ENCODE data around the gene TRIM65. TPM values are rescaled to one million over a fixed set of nuclear protein-coding genes. Genes with fewer than 3 reads are reported as not detected.
A peak's percentile ranks its signal among the peaks of the same experiment; 100 is the strongest.

The TRIM65 gene
- total RNA-seq, 6 experiments from 2014 or later = 5.9 to 8.1 (median 7.6) TPM

DNA sequence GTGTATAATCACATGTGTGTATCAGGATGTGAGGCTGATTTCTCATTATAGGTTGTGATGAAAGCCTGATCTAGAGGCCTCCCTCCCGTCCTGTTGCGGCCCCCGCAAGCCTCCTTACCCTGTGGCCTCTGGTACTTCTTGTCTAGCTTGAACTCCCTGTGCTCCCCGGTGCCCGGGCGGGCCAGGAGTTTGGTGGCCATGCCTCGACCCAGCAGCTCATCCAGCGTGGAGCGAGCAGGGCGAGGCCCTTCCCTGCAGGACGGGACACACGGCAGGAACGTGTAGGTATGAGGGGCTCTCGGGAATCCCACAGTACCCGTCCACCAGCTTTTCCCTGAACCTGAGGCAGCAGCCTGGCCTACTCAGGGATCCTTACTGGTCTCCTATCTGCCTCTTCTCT, 29.2 kb upstream of the TRIM65 start:
- no peak for ATAC-seq
- intact Hi-C loops (cut with DNase I) = no loop called here
- Histone ChIP-seq H3K9me3 (no peaks in the 10 kb centered on the region), H3K4me3 (no peak overlapping the region), H3K27me3 (no peaks in the 10 kb centered on the region), H3K27ac (no peak overlapping the region), H3K4me1 (peaks cover 0 to 12% (median 10%) of the 10 kb centered on the region in 4 donors), H3K36me3 (no peaks in the 10 kb centered on the region)
- peak in 1 of 3 donors; percentile 27 for DNase-seq
- 100% methylated on average over 3 of the region's 15 CpGs for WGBS (ENCODE audit: insufficient coverage, low coverage, low lambda C conversion rate, missing lambda C conversion rate)
- TF ChIP-seq CTCF (IDR thresholded peaks at IDR 0.05) (no peak), POLR2A (IDR thresholded peaks at IDR 0.05) (no peak)

DNA sequence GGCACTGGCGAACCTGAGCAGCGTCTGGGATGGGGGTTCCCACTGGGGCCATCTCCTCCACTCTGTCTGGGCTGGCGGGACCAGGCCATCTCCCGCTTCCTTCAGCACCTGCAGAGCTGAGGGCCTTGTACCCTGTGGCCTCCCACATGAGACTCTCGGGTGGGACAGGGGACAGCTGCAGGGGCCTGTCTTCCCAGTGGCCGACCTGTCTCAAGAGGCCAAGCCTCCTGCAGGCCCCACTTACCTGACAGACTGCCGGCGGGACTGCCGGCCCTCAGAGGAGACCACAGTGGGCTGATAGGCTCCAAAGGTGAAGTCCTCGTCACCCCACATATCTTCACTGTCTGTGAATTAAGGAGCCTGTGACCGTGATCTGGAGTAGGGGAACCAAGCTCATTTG, 28.4 kb upstream of the TRIM65 start:
- intact Hi-C loops (cut with DNase I) = no loop called here
- peak in 1 of 3 donors; percentile 25 for DNase-seq
- no peak overlapping the region for H3K27ac ChIP-seq
- ATAC-seq = no peak
- H3K4me1 ChIP-seq = peaks cover 0 to 12% (median 10%) of the 10 kb centered on the region in 4 donors
- TF ChIP-seq CTCF (IDR thresholded peaks at IDR 0.05) (no peak), POLR2A (IDR thresholded peaks at IDR 0.05) (no peak)
- no peaks in the 10 kb centered on the region for H3K9me3 ChIP-seq
- WGBS (ENCODE audit: insufficient coverage, low coverage, low lambda C conversion rate, missing lambda C conversion rate) = 93% methylated on average over 5 of the region's 11 CpGs
- no peaks in the 10 kb centered on the region for H3K36me3 ChIP-seq
- H3K27me3 ChIP-seq = no peaks in the 10 kb centered on the region
- H3K4me3 ChIP-seq = no peak overlapping the region

- WGBS (ENCODE audit: insufficient coverage, low coverage, low lambda C conversion rate, missing lambda C conversion rate) = no CpG with 5 or more reads among the region's 19 CpGs
- H3K27ac ChIP-seq = no peak overlapping the region
- no peaks in the 10 kb centered on the region for H3K27me3 ChIP-seq
- H3K4me3 ChIP-seq = no peak overlapping the region
- H3K4me1 ChIP-seq = peaks cover 0 to 12% (median 10%) of the 10 kb centered on the region in 4 donors
- H3K9me3 ChIP-seq = no peaks in the 10 kb centered on the region
- H3K36me3 ChIP-seq = no peaks in the 10 kb centered on the region
- intact Hi-C loops (cut with DNase I) = no loop called here
- DNase-seq = peak in 1 of 3 donors; percentile 49
- TF ChIP-seq POLR2A (IDR thresholded peaks at IDR 0.05) (no peak), CTCF (IDR thresholded peaks at IDR 0.05) (no peak)
- no peak for ATAC-seq
Measured at GRCh38 chr17:75922963-75923874, 26.5 kb upstream of the TRIM65 start.

GRCh38 chr17:75922173-75922961, 25.6 kb upstream of the TRIM65 start:
- Histone ChIP-seq H3K4me3 (no peak overlapping the region), H3K4me1 (peaks cover 0 to 12% (median 10%) of the 10 kb centered on the region in 4 donors), H3K27ac (peak overlapping the region in 1 of 3 donors; percentile 7), H3K27me3 (no peaks in the 10 kb centered on the region), H3K36me3 (no peaks in the 10 kb centered on the region), H3K9me3 (no peaks in the 10 kb centered on the region)
- DNase-seq (no peak), ATAC-seq (peak; percentile 76 to 85 (median 78))
- intact Hi-C loops (cut with DNase I) = no loop called here
- TF ChIP-seq CTCF (IDR thresholded peaks at IDR 0.05) = no peak
- no peak for TF ChIP-seq POLR2A (IDR thresholded peaks at IDR 0.05)
- WGBS (ENCODE audit: insufficient coverage, low coverage, low lambda C conversion rate, missing lambda C conversion rate) = 68% methylated on average over 18 of the region's 18 CpGs

Data from right lobe of liver (tissue), 6 donors.